Endothelial cell of umbilical vein (primary cell): Measurements from ENCODE around the gene ABR. TPM values are rescaled to one million over a fixed set of nuclear protein-coding genes. Genes with fewer than 3 reads are reported as not detected.

Source experiments
- BruUV-seq: library from RNA; stranded (reverse); fragments of 400-500 nt; replicated peaks from 2 replicates; lab custom pipeline; 2021; lab: Mats Ljungman, UMichigan
- CTCF ChIA-PET: fragments of 300-600, 350-600 bp; sonication (Branson Sonifier 250); formaldehyde crosslinking; loops from one replicate; lab custom pipeline; 2021; ENCODE audit warnings: antibody characterized with exemption, inconsistent platforms; lab: Charles Lee
- POLR2A ChIA-PET: fragments of 300-600, 350-600 bp; sonication (Branson Sonifier 250); formaldehyde crosslinking; loops from one replicate; lab custom pipeline; 2021; ENCODE audit warnings: antibody characterized with exemption, inconsistent platforms; lab: Charles Lee
- DNase-seq: peaks from one replicate; pipeline ENCODE4 v3.0.0-alpha.2; 2011; ENCODE audit warnings: low read depth, low spot score
- FAIRE-seq: peaks from 2 replicates; lab custom pipeline; 2011; peaks lifted over from hg19 to GRCh38; lab: Jason Lieb, UNC
- H2AFZ ChIP-seq: 2 replicates; pipeline ENCODE4 v1.6.0; 2012; ENCODE audit warnings: low read depth, low read length, control low read depth, inconsistent platforms
- H3K27ac ChIP-seq: 2 replicates; pipeline ENCODE4 v1.5.1; 2011; ENCODE audit warnings: low read depth, mild to moderate bottlenecking, control low read depth, low read length, moderate library complexity; ENCODE audit not compliant: insufficient read depth
- H3K27me3 ChIP-seq, 2 experiments: 2 replicates each; pipeline versions ENCODE4 v1.6.0 to v1.6.1; 2011; ENCODE audit warnings: low read length in 2 of 2, mixed read lengths in 1 of 2; ENCODE audit not compliant: control insufficient read depth in 2 of 2, insufficient read depth in 2 of 2
- H3K36me3 ChIP-seq, 2 experiments: 2 replicates in 1 of 2; 3 replicates in 1 of 2; pipeline ENCODE4 v1.5.1; 2011; ENCODE audit warnings: low read length in 2 of 2, mild to moderate bottlenecking in 1 of 2, moderate library complexity in 1 of 2; ENCODE audit not compliant: control insufficient read depth in 2 of 2, insufficient read depth in 2 of 2; ENCODE audit errors: extremely low read depth in 1 of 2
- H3K4me1 ChIP-seq: 3 replicates; pipeline ENCODE4 v1.5.1; 2011; ENCODE audit warnings: mild to moderate bottlenecking, low read length; ENCODE audit not compliant: control insufficient read depth, insufficient read depth; ENCODE audit errors: extremely low read depth
- H3K4me2 ChIP-seq: 2 replicates; pipeline ENCODE4 v1.6.1; 2011; ENCODE audit warnings: low read length, control low read depth, mixed read lengths; ENCODE audit not compliant: insufficient read depth
- H3K4me3 ChIP-seq, 3 experiments: fragments of 200-600 bp in 1 of 3; sonication (generic), shearing (Covaris generic) in 1 of 3; replicated peaks in 1 of 3; 2 replicates each; pipeline ENCODE4 v1.5.1; 2011 to 2016; ENCODE audit warnings: control low read depth in 3 of 3, low read length in 3 of 3, mild to moderate bottlenecking in 2 of 3, inconsistent platforms in 1 of 3, low read depth in 1 of 3, moderate library complexity in 1 of 3; ENCODE audit not compliant: insufficient read depth in 1 of 3
- H3K79me2 ChIP-seq: 2 replicates; pipeline ENCODE4 v1.6.0; 2012; ENCODE audit warnings: low read length, inconsistent platforms; ENCODE audit not compliant: control insufficient read depth, insufficient read depth
- H3K9ac ChIP-seq: replicated peaks from 2 replicates; pipeline ENCODE3; 2011; ENCODE audit warnings: low read length, control low read depth; ENCODE audit not compliant: insufficient read depth; ENCODE audit errors: extremely low read depth
- H3K9me1 ChIP-seq: replicated peaks from 3 replicates; pipeline ENCODE4 v1.6.0; 2011; ENCODE audit warnings: mild to moderate bottlenecking, low read length; ENCODE audit not compliant: control insufficient read depth, insufficient read depth; ENCODE audit errors: extremely low read depth
- H3K9me3 ChIP-seq: replicated peaks from 2 replicates; pipeline ENCODE4 v1.5.1; 2012; ENCODE audit warnings: low read length, inconsistent platforms; ENCODE audit not compliant: control insufficient read depth, insufficient read depth
- H4K20me1 ChIP-seq: replicated peaks from 2 replicates; pipeline ENCODE3; 2011; ENCODE audit warnings: mild to moderate bottlenecking, low read length; ENCODE audit not compliant: control insufficient read depth, insufficient read depth; ENCODE audit errors: extremely low read depth
- CTCF ChIP-seq, 2 donors: IDR thresholded peaks; 1 replicate in 1 of 2; 2 replicates in 1 of 2; pipeline ENCODE4 v1.5.1; 2011; ENCODE audit warnings: low read length in 2 of 2, mild to moderate bottlenecking in 2 of 2, moderate library complexity in 2 of 2, control low read depth in 1 of 2, inconsistent platforms in 1 of 2, low read depth in 1 of 2; ENCODE audit not compliant: insufficient read depth in 1 of 2; ENCODE audit errors: extremely low read depth in 1 of 2
- EZH2 ChIP-seq: IDR thresholded peaks from 2 replicates; pipeline ENCODE4 v1.6.1; 2012; ENCODE audit warnings: borderline replicate concordance, low read depth, mild to moderate bottlenecking, moderate library complexity, low read length, inconsistent platforms; ENCODE audit not compliant: severe bottlenecking
- JUN ChIP-seq: IDR thresholded peaks from 2 replicates; pipeline ENCODE4 v1.6.1; 2011; ENCODE audit warnings: borderline replicate concordance, low read depth; ENCODE audit not compliant: insufficient read length, insufficient read depth
- MAX ChIP-seq: IDR thresholded peaks from 2 replicates; pipeline ENCODE4 v1.6.1; 2011; ENCODE audit not compliant: insufficient read depth, insufficient read length
- dilution Hi-C: fragments of 300-500 bp; cut with MboI; formaldehyde crosslinking; loops from one replicate; pipeline ENCODE4 v1.15.0; 2019; ENCODE audit warnings: low sequenced_read_pairs; ENCODE audit not compliant: extremely low pct_ligation_motif_present
- intact Hi-C: fragments of 100-400 bp; cut with micrococcal nuclease; formaldehyde crosslinking; loops from one replicate; pipeline ENCODE4 v1.10.0; 2022
- polyA plus RNA-seq, 4 experiments: library from polyadenylated mRNA; depleted of rRNA in 3 of 4; stranded (reverse) in 3 of 4; unstranded in 1 of 4; fragments of >200 nt; gene quantifications; 2 replicates each; pipeline versions ENCODE4 v1.2.1 to v1.2.3, GENCODE V29; 2011 to 2012; ENCODE audit warnings: missing spikeins in 1 of 4
- total RNA-seq: library from RNA; stranded (reverse); gene quantifications from 2 replicates; pipeline ENCODE4 v1.2.3, GENCODE V29; 2021

Gene ABR
- total and polyA plus RNA-seq, 2 donors (not counting 3 experiments of a cell fraction or from before 2014, with no cell fraction given), result 83.5 to 96.8 TPM

GRCh38 chr17:1229349-1229899 lies 49.6 kb upstream of the ABR start:
- peak overlapping the region in 1 of 3 experiments; percentile 30 for H3K4me3 ChIP-seq
- DNase-seq (no peak), FAIRE-seq (no peak)
- H3K27ac ChIP-seq, result no peak overlapping the region
- intact Hi-C loops, result no loop called here
- no peaks in the 10 kb centered on the region for H3K36me3 ChIP-seq
- H3K27me3 ChIP-seq, result peaks cover 35 to 39% of the 10 kb centered on the region in 2 experiments
- no peaks in the 10 kb centered on the region for H4K20me1 ChIP-seq
- H3K9me3 ChIP-seq, result no peaks in the 10 kb centered on the region
- ChIA-PET CTCF (interaction anchor here (0.7 to 1.5 kb wide), 2 partner anchors 24 to 171 kb away, joined by 3 to 4 read pairs; no protein-coding TSS in a partner anchor), POLR2A (no interaction called here)
- no TSS peak for BruUV-seq
- TF ChIP-seq CTCF (IDR thresholded peaks at IDR 0.05; ENCODE audit: extremely low read depth in 1 of 2, insufficient read depth in 1 of 2, low read depth in 1 of 2, low read length in 2 of 2) (no peak), JUN (no peak), EZH2 (peak; percentile 97)
- no peak overlapping the region for H3K9ac ChIP-seq
- dilution Hi-C loops, result no loop called here
- H2AFZ ChIP-seq, result peak overlapping the region; percentile 43
- H3K9me1 ChIP-seq, result no peaks in the 10 kb centered on the region
- no peaks in the 10 kb centered on the region for H3K4me1 ChIP-seq
- H3K79me2 ChIP-seq, result no peaks in the 10 kb centered on the region
- H3K4me2 ChIP-seq, result peak overlapping the region; percentile 42

GRCh38 chr17:1228781-1229348 lies 49.1 kb upstream of the ABR start:
- DNase-seq, result no peak
- no TSS peak for BruUV-seq
- dilution Hi-C loops, result no loop called here
- H3K9ac ChIP-seq, result no peak overlapping the region
- H3K4me3 ChIP-seq, result no peak overlapping the region
- no peak overlapping the region for H3K4me2 ChIP-seq
- H3K36me3 ChIP-seq, result no peaks in the 10 kb centered on the region
- no peaks in the 10 kb centered on the region for H3K9me1 ChIP-seq
- intact Hi-C loops, result no loop called here
- peaks cover 35 to 39% of the 10 kb centered on the region in 2 experiments for H3K27me3 ChIP-seq
- H3K79me2 ChIP-seq, result no peaks in the 10 kb centered on the region
- FAIRE-seq, result no peak
- H3K9me3 ChIP-seq, result no peaks in the 10 kb centered on the region
- no peak overlapping the region for H3K27ac ChIP-seq
- ChIA-PET POLR2A (no interaction called here), CTCF (interaction anchor here (0.7 to 1.8 kb wide), 6 partner anchors 23 to 171 kb away, joined by 3 to 7 read pairs (median 4); no protein-coding TSS in a partner anchor)
- no peak for TF ChIP-seq MAX
- peak; percentile 98 for TF ChIP-seq EZH2
- H3K4me1 ChIP-seq, result no peaks in the 10 kb centered on the region
- no peak overlapping the region for H2AFZ ChIP-seq
- H4K20me1 ChIP-seq, result no peaks in the 10 kb centered on the region
